ENCODE data around the gene CTDSP2.
"Not testable (repeated sequence)": the region's sequence is repeated elsewhere in the genome, so short reads cannot be mapped to it uniquely, and the experiment has no call there.

The CTDSP2 gene, protein sequence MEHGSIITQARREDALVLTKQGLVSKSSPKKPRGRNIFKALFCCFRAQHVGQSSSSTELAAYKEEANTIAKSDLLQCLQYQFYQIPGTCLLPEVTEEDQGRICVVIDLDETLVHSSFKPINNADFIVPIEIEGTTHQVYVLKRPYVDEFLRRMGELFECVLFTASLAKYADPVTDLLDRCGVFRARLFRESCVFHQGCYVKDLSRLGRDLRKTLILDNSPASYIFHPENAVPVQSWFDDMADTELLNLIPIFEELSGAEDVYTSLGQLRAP

DNA sequence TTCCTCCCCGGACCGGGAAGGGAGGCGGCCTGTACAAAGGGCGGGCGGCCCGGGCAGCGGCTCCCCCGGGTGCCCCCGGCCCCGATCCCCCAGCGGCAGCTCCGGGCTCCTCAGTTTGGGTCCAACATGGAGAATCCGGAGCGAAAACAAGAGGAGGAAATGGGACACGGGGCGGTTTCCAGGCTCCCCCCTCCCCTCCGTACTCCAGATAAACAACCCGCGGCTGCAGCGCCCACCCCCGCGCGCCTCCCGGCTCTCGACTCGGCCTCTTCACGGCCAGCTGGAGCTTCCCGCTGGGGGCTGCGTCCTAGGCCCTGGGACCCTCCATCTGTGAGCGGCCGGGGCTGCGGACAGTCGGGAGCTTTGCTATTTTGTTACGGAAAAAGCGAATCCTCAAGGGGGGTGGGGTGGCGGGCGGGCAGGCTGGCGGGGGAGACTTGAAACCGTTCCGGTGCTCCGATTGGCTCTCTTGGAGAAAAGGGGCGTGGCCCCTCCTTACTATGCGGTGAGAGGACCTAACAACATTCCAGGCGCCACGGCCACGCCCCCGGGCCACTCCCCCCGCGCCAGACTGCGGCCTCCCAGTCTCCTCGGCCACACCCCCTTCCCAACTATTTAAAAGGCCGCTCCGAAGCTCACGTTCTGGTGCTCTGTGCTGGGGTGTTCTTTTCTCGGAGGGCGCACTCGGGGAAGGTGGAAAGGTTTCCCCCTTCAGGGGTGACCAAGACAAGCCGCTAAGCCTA lies at the start of gene CTDSP2:
CTDSP2 (minus strand) TSS at position 153 of the 743 bp plus-strand sequence. CDS start 294 bp downstream, outside the sequence.
- intact Hi-C loops (cut with DNase I): loop anchor here (5.0 kb wide), 1 partner anchor 51 kb away; no protein-coding TSS in a partner anchor
- peak; percentile 98 to 100 (median 100) for DNase-seq

DNA sequence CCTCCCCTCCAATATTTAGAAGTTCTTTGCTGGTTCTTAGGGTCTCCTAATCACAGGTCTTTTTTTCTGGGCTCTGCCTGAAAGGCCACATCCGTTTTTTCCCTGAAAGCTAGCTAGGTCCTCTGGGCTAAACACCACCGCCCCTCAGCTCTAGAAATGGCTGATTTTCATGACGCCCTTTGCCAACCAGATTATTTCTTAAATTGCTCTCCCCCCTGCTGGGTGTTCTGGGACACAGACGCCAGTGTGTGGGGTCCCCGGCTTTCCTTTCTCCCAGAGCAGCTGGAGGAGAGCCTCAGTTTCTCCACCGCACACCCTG lies 49.5 kb upstream of the CTDSP2 start:
- peak in 5 of 42 donors; percentile 37 to 67 (median 46) for DNase-seq
- intact Hi-C loops (cut with DNase I): loop anchor here (5.0 kb wide), 1 partner anchor 49 kb away; the partner anchor contains the start of gene CTDSP2

DNA sequence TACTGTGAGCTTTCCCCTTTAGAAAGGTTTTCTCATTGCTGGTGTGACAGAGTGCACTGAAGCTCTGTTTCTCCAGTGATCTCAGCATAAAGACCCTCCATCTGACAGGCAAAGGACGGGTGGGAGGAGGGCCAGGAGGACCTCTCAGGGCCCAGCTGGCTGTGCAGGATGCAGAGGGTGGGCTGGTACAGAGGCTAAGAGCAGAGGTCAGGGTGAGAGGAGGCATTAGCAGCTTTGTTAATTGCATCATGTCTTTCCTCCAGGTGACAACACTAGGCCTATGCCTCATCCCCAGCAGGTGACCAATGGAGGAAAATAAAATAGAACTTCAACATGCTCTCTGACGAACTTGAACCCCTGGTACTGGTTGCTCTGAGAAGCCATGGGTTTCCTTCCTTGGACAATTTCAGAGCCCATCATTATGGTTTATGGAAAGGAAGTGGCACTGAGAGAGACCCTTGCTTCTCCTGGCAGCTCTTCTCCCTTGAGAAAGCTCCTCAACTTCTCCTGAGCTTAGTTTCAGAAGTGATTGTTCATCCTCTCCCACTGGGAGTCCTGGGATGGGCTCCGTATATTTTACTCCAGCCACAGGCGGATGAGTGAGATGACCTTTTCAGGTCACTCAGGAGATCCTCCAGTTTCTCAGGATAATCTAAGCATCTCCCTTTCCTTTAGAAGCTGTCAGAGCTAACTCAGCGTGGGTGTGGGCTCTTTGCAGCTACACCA lies 49.0 kb upstream of the CTDSP2 start:
- intact Hi-C loops (cut with DNase I): loop anchor here (5.0 kb wide), 1 partner anchor 48 kb away; the partner anchor contains the start of gene CTDSP2

DNA sequence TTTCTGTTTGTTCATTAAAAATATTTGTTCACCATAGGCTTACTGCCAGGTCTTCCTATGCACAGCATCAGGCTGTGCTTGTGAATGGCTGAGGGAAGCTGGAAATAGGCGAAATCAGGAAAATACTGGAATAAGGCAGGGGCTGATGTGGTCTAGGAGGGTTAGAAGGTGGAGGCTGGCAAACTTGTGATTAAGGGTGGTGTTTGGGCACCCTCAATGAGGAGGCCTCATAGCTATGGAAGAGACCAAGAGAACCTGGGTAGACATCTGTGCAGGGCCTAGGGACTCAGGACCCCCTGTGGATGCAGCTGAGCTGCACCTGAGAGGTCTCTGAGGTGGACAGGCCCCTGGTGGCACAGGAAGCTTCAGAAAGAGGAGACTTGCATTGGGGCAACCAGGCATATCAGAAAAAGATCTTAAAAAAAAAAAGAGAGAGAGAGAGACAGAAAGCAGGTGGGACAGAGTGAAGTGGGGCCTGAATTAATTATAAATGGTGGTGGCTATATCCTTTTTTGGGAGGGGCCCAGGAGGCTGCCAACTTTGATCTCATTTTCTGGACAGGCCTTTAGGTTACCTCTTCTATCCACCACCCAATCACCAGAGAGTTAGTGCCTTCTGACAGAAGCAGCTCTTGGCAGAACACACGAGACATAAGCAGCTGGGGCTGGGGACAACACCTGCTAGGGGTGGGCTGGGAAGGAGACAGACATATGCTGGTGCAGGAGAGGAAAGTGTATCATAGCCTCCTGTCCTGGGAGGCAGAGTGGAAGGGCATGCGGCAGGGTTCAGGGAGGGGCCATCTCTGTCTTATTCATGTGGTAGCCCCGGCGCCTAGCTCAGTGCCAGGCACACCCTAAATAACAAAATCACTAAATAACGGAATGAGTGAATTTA lies 48.1 kb upstream of the CTDSP2 start:
- intact Hi-C loops (cut with DNase I): loop anchor here (5.0 kb wide), 1 partner anchor 47 kb away; the partner anchor contains the start of gene CTDSP2
- DNase-seq: no peak

More for the DNA sequence above, 49.0 kb upstream of the CTDSP2 start:
- peak in 2 of 42 donors; percentile 41 to 54 for DNase-seq

DNA sequence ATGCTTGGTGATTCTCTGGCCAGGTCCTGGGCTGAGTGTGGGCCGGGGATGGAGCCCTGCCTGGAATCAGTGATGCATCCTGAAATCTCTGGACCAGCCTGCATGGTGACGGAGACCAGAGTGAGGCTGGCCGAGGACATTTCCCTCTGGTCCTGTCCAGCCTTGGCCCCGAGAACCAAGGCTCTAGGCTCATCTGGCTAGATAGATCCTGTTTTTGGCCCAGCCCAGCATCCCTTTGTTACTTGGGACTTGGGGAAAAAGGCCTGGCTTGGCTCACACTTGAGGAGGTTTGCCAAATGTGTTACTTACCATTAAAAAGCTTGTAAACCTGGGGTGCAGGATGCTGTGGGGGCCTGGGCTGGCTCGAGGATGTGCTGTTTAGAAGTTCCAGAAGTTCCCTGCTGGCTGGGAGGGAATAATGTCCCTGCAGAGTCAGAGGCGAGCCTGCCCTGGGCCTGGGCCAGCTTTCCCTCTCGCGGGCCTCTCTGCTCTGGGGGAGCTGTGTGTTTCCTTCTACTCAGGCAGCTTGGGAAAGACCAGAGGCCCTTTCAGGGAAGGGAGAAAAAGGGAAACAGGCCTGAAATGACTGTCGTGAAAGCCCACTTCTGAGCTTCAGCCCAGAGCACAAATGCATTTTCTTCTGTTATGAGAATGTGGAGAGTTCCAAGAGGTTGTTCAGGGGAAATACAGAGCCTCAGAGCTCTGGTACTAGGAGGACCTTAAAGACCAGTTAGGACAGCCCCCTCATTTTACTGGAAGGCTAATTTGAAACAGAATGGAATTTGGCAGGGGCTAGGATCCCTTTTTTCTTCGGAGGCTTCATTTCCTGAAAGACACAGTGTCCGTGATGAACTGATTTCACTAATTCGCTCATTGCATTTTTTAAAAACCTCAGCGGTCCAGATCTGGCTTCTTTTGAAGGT lies 47.2 kb upstream of the CTDSP2 start:
- DNase-seq: peak; percentile 70 to 95 (median 86)
- intact Hi-C loops (cut with DNase I): no loop called here

DNA sequence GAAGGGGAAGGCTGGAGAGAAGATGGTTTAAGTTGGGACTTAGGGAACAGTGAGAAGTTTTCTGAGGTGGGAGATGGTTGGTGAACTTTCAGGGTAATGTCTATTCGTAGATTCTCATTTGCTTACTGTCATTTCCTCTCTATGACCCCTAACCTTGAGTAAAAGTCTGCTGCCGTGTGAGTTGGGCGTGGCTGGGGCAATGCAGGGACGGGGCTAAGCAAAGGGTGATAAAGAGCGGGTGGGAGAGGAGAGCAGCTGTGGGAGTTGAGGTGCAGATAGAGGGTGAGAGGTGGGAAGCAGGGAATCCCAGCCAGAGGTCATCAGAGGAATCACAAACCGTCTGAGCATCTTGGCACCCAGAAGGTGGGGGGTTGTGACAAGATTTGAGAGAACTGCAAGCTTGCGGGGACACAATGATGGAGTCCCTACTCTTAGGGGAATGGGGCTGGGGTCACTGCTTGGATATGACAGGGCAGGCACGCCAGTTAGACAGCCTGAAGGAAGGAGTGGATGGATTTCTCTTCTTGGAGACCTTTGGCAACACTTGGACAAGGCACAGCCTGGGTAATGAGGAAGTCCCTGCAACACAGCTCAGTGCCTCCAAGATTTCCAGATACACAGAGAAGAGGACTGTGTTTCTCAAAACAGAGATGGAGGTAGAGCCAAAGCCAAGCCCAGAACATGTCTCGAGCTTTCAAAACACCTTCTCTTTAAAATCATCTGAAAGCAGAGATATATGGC lies 45.9 kb upstream of the CTDSP2 start:
- intact Hi-C loops (cut with DNase I): no loop called here
- DNase-seq: no peak

DNA sequence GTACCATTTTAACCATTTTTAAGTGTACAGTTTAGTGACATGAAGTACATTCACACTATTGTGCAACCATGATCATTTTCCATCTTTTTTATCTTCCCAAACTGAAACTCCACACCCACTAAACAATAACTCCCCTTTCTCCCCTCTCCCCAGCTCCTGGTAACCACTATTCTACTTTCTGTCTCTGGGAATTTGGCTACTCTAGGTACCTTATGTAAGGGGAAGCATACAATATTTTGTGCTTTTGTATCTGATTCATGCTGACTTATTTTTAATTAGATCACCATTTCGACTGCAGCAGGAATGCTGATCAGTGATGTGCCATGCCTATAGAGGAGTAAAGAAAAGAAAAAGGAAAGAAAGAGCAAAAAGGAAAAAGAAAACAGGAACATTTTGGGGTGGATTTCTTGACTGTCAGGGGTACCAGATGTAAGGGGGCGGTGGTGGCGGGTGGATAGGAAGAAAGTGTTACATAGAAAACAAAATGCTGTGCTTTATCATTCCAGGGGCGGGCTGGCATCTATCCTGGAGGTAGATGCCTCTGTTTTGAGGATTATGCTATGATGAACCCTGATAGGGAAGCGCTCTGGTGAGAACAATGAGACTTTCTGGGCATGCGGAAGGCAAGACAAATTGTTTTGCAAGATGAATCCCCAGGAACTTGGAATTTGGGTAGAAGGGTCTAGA lies 45.2 kb upstream of the CTDSP2 start:
- intact Hi-C loops (cut with DNase I): no loop called here
- DNase-seq: no peak

DNA sequence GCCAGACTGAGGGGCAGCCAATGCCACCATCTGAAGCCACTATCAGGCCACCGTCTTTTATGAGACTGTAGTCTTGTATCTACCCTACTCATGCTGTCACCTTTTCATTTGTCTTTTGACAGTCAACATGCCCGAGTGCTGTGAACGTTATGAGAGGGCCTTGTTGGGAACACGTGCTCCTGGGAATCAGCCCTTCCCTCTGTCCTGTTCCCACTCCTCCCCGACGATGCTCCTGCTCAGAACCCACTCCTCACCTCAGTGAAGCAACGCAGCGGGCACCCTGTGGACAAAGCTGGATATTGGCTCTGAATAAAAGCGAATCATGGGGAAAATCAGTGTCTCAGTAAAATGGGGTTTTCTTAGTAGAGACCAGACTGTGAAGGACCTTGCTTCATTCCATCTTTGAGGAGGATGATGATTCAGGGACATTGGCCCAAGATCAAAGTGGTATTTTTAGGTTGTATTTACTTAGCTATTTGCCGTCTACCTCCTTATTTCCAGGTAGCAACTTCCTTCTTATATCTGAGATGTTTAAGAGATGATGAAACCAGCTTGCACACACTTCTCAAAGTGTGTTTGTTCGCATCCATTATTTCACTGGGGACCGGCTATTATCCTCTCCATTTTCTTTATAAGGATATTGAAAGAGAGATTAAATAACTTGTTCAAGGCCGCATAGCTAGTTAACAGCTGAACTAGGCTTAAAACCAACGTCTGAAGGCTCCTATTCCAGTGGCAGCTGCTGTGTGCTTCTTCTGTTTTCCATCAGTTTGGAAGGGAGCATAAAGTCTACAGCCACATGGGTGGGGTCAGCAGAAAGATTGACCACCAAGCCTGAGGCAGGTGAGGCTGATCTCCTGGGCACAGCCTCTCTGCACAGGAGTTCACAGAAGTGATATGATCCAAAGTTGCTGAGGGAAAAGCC lies 43.9 kb upstream of the CTDSP2 start:
- intact Hi-C loops (cut with DNase I): no loop called here
- no peak for DNase-seq

DNA sequence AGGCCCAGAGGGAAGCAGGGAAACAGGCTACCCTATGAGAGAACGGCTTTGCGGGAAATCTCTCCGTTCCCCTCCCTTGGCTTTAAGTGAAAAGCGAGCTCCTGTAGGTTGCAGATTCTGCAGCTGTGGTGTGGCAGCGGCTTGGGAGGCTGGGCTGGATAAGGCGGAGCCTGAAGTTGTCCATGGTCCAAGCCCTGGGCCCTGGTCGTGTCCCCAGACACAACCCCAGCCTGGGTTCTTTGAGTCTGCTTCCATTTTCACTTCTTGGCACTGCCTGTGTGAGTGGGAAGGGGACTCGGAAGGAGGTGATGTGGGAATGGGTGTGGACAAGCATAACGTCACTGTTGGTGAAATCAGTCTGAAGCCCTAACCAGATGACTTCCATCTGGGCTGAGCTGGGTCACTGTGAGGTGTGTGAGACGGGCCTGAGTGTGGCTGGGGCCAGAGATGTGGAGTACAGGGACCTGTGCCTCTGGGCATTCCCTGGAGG lies 43.0 kb upstream of the CTDSP2 start:
- DNase-seq: peak in 13 of 42 donors; percentile 20 to 77 (median 51)
- intact Hi-C loops (cut with DNase I): no loop called here

DNA sequence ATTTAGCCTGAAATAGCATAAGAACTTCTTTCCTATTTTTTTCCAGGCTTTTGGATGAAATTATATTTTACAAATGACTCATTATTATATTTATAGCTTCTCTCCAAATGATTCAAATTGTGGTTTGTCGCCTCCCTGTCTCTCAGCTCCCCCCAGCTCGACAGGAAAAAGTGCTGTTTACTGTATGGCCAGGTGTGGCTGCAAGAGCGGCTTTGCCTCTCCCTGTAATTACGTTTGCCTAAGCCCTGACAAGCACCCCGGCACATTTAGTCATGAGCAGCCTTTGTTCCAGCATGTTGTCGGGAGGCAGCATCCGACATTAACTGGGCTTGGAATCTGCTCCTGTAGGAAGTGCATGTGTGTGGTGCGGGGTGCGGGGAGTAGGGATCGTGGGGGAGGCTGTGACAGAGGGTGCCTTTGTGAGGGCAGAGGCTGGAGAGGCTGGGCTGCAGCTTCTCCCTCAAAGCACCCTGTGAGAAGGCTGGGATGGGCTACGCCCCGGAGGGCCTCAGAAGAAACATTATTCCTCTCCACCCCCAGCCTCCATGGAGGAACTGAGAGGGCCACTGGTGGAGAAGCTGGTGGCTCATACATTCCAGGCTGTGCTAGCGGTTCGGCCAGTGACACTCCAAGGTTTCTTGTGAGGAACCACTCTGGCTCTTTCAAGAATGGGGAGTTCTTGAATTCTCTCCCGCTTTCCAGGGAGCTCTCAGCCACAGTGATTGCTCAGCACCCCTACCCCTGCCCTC lies 42.1 kb upstream of the CTDSP2 start:
- intact Hi-C loops (cut with DNase I): no loop called here
- peak; percentile 62 to 92 (median 82) for DNase-seq

DNA sequence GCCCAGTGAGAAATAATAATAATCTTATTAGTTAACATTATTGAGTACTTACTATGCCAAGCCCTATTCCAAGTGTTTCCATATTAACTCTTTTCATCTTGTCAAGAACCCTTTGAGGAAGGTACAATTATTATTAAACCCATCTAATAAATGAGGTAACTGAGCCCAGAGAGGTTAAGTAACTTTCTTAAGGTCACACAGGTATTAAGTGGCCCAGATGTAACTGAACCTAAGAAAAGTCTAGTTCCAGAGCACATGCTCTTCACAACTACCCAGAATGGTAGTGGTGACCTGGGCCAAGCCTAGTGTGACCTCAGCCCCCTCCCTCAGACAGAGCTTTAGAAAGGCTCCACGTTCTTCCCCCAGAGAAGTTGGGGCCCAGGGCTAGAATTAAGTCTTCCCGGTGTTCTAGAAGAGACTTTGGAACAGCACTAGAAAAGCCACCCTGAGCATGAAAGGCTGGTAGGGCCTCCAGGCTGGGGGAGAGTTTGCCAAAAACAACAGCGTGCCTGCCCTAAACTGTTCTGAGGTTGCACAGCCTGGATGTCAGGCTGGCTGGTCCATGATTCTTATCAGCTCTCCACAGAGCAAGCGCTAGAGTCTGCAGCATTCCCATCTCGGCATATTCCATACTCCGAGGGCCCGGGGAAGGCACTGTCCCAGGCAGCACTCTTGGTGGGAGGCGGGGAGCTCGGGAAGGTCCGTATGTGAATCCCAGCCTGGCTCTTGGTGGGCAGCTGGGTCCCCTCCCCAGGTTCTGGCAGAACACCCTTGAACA lies 41.3 kb upstream of the CTDSP2 start:
- DNase-seq: peak in 13 of 42 donors; percentile 20 to 66 (median 39)
- intact Hi-C loops (cut with DNase I): no loop called here

DNA sequence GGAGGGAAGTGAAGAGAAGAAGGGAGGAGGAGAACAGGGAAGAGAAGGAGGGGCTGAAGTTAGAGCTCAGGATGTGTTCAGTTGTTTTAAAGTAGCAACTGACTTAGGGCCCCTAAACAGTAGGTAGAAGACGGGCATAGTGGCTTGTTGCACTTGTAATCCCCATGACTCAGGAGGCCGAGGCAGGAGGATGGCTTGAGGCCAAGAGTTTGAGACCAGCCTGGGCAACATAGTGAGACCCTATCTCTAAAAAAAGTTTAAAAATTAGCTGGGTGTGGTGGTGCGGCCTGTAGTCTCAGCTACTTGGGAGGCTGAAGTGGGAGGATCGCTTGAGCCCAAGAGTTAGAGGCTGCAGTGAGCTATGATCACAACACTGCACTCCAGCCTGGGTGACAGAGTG lies 40.4 kb upstream of the CTDSP2 start:
- intact Hi-C loops (cut with DNase I): not testable (repeated sequence)

DNA sequence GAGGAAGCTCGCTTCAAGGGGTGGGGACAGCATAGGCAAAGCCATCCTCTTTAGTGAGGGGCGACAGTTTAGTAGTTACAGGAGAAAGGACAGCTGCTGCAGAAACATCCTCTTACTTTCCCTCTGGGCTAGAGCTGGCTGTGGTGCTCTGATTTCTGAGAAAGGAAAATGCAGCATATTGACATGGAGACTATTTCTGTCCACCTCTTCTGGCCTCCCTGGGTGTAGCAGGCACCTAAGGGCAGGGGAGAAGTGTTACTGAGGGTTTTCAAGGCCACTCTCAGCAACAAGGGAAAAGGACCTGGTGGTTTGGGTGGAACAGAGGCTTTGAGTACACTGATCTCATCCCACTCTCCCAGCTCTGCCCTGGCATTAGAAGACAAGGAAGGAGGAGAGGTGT lies 40.0 kb upstream of the CTDSP2 start:
- DNase-seq: no peak
- intact Hi-C loops (cut with DNase I): no loop called here

More for the DNA sequence above, 40.4 kb upstream of the CTDSP2 start:
- DNase-seq: not testable (repeated sequence)

DNA sequence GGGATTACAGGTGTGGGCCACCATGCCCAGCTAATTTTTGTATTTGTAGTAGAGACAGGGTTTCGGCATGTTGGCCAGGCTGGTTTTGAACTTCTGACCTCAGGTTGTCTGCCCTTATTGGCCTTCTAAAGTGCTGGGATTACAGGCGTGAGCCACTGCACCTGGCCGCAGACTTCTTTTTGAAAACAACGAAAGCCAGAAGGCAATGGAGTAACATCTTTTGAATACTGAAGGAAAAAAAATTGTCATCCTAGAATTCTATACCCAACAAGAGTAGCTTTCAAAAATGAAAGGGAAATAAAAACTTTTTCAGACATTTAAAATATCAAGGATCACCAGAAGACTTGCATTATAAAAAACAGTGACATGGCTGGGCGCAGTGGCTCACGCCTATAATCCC lies 38.7 kb upstream of the CTDSP2 start:
- intact Hi-C loops (cut with DNase I): no loop called here
- DNase-seq: no peak

All from head of caudate nucleus (tissue), 42 donors.